ENCODE measurements around the gene CPA2.

DNA sequence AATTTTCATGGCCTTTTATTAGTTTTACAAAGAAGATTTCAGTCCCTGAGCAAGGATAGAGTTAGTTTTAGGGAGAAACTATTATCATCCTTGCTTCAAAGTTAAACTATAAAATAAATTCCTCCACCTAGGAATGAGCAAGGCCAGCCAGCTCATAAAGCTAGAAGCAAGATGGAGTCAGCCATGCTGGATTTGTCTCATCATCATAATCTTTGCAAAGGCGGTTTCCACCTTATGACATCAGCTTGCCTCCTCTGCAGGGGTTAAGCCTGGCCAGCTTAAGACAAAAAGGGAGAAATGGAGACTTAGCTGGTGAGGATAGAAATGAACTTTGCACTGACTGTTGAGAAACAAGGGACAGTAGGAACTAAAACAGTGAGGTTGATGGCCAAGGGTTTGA lies 40.3 kb upstream of the CPA2 start:
- TF ChIP-seq, protein P1, sequence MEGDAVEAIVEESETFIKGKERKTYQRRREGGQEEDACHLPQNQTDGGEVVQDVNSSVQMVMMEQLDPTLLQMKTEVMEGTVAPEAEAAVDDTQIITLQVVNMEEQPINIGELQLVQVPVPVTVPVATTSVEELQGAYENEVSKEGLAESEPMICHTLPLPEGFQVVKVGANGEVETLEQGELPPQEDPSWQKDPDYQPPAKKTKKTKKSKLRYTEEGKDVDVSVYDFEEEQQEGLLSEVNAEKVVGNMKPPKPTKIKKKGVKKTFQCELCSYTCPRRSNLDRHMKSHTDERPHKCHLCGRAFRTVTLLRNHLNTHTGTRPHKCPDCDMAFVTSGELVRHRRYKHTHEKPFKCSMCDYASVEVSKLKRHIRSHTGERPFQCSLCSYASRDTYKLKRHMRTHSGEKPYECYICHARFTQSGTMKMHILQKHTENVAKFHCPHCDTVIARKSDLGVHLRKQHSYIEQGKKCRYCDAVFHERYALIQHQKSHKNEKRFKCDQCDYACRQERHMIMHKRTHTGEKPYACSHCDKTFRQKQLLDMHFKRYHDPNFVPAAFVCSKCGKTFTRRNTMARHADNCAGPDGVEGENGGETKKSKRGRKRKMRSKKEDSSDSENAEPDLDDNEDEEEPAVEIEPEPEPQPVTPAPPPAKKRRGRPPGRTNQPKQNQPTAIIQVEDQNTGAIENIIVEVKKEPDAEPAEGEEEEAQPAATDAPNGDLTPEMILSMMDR (IDR thresholded peaks at IDR 0.05 in 4 of 5, conservative IDR thresholded peaks at IDR 0.05 in 1 of 5), result no peak
- no peak for TF ChIP-seq POLR2A (IDR thresholded peaks at IDR 0.05)

Measured in gastrocnemius medialis (tissue), 4 donors.